ENCODE results near the gene SNCAIP.

- TF ChIP-seq CTCF (IDR thresholded peaks at IDR 0.05; ENCODE audit: low read depth, low read length) (no peak), POLR2A (IDR thresholded peaks at IDR 0.05; ENCODE audit: extremely low read depth, insufficient read length) (no peak), MYC (IDR thresholded peaks at IDR 0.05; ENCODE audit: low read depth, low read length) (no peak)
- TF ChIP-seq, protein P1, sequence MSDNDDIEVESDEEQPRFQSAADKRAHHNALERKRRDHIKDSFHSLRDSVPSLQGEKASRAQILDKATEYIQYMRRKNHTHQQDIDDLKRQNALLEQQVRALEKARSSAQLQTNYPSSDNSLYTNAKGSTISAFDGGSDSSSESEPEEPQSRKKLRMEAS (IDR thresholded peaks at IDR 0.05; ENCODE audit: low read depth, low read length) = no peak
Measured at GRCh38 chr5:122485226-122485625, 173.2 kb downstream of the SNCAIP start.
